T-cell (primary cell): Measurements from ENCODE around the gene C14orf132. TPM values are rescaled to one million over a fixed set of nuclear protein-coding genes. Genes with fewer than 3 reads are reported as not detected.

Experiments used
- ATAC-seq, 4 experiments: fragments of 200-7000 bp in 3 of 4; fragments of 150-1000 bp in 1 of 4; cut with Tn5 transposase; replicated peaks in 1 of 4; 1 replicate in 3 of 4; 2 replicates in 1 of 4; pipeline ENCODE4 v1.10.0; 2021; ENCODE audit warnings: moderate library complexity in 3 of 4, mild to moderate bottlenecking in 2 of 4, moderate number of reproducible peaks in 1 of 4
- CTCF ChIA-PET, 2 donors: fragments of 300-600 bp; sonication (Branson Sonifier 250); formaldehyde crosslinking; loops; one replicate each; lab custom pipeline; 2022; ENCODE audit warnings: antibody characterized with exemption in 2 of 2; lab: Charles Lee
- POLR2A ChIA-PET, 2 donors: fragments of 300-600 bp; sonication (Branson Sonifier 250); formaldehyde crosslinking; loops; one replicate each; lab custom pipeline; 2022; ENCODE audit warnings: antibody characterized with exemption in 2 of 2; lab: Charles Lee
- DNase-seq, 35 experiments: peaks; one replicate each; pipeline versions ENCODE4 v3.0.0 to v3.0.0-alpha.2; 2013 to 2023
- H3K27ac ChIP-seq: one replicate; pipeline ENCODE4 v1.5.1; 2013; ENCODE audit warnings: low read length
- H3K27me3 ChIP-seq, 2 experiments: replicated peaks in 1 of 2; 1 replicate in 1 of 2; 2 replicates in 1 of 2; pipeline versions ENCODE4 v1.6.1 to v1.7.0; 2013; ENCODE audit warnings: low read length in 1 of 2, mixed read lengths in 1 of 2; ENCODE audit not compliant: control insufficient read depth in 2 of 2, insufficient read depth in 2 of 2; ENCODE audit errors: extremely low read depth in 1 of 2
- H3K36me3 ChIP-seq, 2 donors: 1 replicate in 1 of 2; 2 replicates in 1 of 2; pipeline versions ENCODE4 v1.6.1 to v1.7.0; 2013; ENCODE audit warnings: low read length in 1 of 2; ENCODE audit not compliant: control insufficient read depth in 2 of 2, insufficient read depth in 1 of 2; ENCODE audit errors: extremely low read depth in 1 of 2
- H3K4me1 ChIP-seq, 2 experiments: 1 replicate in 1 of 2; 2 replicates in 1 of 2; pipeline versions ENCODE4 v1.6.1 to v1.7.0; 2013; ENCODE audit warnings: low read length in 2 of 2, mixed read lengths in 1 of 2; ENCODE audit not compliant: insufficient read depth in 2 of 2, control insufficient read depth in 1 of 2; ENCODE audit errors: extremely low read depth in 1 of 2
- H3K4me3 ChIP-seq, 2 donors: 1 replicate in 1 of 2; 2 replicates in 1 of 2; pipeline versions ENCODE4 v1.5.1 to v1.7.0; 2013; ENCODE audit warnings: mild to moderate bottlenecking in 2 of 2, low read length in 1 of 2, moderate library complexity in 1 of 2; ENCODE audit not compliant: control insufficient read depth in 1 of 2; ENCODE audit errors: extremely low read depth in 1 of 2
- H3K9me3 ChIP-seq: 2 replicates; pipeline ENCODE4 v1.7.0; 2013
- H3K27ac Mint-ChIP-seq, 2 donors: one replicate each; pipeline ENCODE4 v1.8.0; 2020 to 2021; ENCODE audit warnings: mild to moderate bottlenecking in 2 of 2, mixed read lengths in 2 of 2
- H3K27me3 Mint-ChIP-seq, 2 donors: one replicate each; pipeline ENCODE4 v1.8.0; 2021 to 2022; ENCODE audit warnings: mixed read lengths in 2 of 2
- H3K36me3 Mint-ChIP-seq: one replicate; pipeline ENCODE4 v1.8.0; 2021; ENCODE audit warnings: mixed read lengths
- H3K4me1 Mint-ChIP-seq, 3 donors: one replicate each; pipeline ENCODE4 v1.8.0; 2020 to 2022; ENCODE audit warnings: mixed read lengths in 3 of 3, mild to moderate bottlenecking in 1 of 3
- H3K4me3 Mint-ChIP-seq, 3 donors: one replicate each; pipeline ENCODE4 v1.8.0; 2020 to 2022; ENCODE audit warnings: mild to moderate bottlenecking in 3 of 3, mixed read lengths in 3 of 3, moderate library complexity in 3 of 3
- H3K9me3 Mint-ChIP-seq, 3 donors: one replicate each; pipeline ENCODE4 v1.8.0; 2020 to 2022; ENCODE audit warnings: mixed read lengths in 3 of 3
- WGBS: methylation state at CpG from one replicate; pipeline ENCODE4 v1.1.5; 2013; ENCODE audit warnings: missing lambda C conversion rate; ENCODE audit not compliant: insufficient coverage; 5-methylcytosine and 5-hydroxymethylcytosine counted together
- total RNA-seq, 35 experiments: library from RNA in 6 of 35; stranded (reverse) in 6 of 35; fragments of 120-200 nt in 1 of 35; gene quantifications; one replicate each; pipeline versions ENCODE4 v1.2.1 to v1.2.4 and lab custom pipeline; 2013 to 2026

Gene C14orf132
- total RNA-seq, 5 donors from 2014 or later (not counting 1 experiment from before 2014, with no cell fraction given): 3.5 to 8.4 (median 5.2) TPM

DNA sequence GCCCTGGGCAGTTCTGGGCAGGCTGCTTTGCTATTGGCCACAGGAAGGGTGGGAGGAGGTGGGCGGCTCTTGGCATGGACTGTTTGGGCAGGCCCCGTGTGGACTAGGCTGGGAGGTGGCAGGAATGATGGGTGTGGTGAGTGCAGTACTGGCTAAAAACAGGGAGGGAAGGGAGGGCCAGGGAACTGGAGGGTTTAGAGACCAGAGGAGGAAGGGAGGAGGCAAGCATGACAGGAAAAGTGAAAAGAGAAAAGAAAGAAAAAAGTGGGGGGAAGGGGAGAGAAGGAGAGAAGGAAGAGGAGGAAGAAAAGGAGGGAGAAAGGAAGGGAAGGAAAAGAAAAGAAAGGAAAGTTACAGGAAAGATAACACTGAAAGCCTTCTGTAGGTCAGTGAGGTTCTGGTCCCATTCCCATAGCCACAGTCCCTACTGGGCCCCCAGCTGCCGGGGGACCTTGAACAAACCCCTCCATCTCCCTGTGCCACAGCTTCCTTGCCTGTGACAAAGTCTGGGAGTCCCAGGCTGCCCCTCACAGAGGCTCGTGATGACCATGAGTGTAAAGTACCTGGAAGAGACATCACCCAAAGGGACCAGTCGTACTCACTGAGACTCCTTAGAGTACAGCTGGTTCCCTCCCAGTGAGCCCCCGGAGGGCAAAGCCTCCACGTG is 1.1 kb upstream of the C14orf132 start:
- Mint-ChIP-seq H3K36me3 (no peaks in the 10 kb centered on the region), H3K4me3 (peak overlapping the region; percentile 73 to 81 (median 77)), H3K9me3 (no peaks in the 10 kb centered on the region), H3K27ac (no peak overlapping the region), H3K4me1 (peaks cover 24 to 39% (median 27%) of the 10 kb centered on the region in 3 donors), H3K27me3 (peaks cover 43 to 52% of the 10 kb centered on the region in 2 donors)
- WGBS: 37% methylated on average over 6 of the region's 7 CpGs
- H3K36me3 ChIP-seq: no peaks in the 10 kb centered on the region
- ATAC-seq (peak in 1 of 4 experiments; percentile 4), DNase-seq (no peak)
- no peak overlapping the region for H3K4me3 ChIP-seq
- H3K27ac ChIP-seq: no peak overlapping the region
- ChIA-PET POLR2A (no interaction called here), CTCF (no interaction called here)
- peaks cover 22 to 48% of the 10 kb centered on the region in 2 experiments for H3K27me3 ChIP-seq
- no peaks in the 10 kb centered on the region for H3K9me3 ChIP-seq
- H3K4me1 ChIP-seq: peaks cover 0 to 15% of the 10 kb centered on the region in 2 experiments

DNA sequence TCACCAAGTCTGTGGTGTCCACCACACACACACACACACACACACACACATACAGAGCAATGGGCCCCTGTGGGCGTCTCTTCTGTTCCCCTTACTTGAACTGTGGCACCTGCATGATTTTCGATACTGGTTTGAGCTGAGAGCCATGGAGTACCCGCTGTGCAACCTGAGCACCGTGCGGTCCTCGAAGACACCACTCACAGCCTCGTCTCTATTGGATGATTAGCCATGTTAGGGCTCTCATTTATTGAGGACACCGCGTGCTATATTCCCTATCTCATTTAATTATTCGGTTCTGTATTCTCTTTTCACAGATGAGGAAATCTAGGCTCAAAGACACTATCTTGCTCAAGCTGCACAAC is 623 bp upstream of the C14orf132 start:
- POLR2A ChIA-PET: no interaction called here
- Histone ChIP-seq H3K27me3 (peaks cover 22 to 52% of the 10 kb centered on the region in 2 experiments), H3K9me3 (no peaks in the 10 kb centered on the region), H3K4me1 (peaks cover 0 to 15% of the 10 kb centered on the region in 2 experiments), H3K36me3 (no peaks in the 10 kb centered on the region), H3K4me3 (peak overlapping the region in 1 of 2 donors; percentile 37), H3K27ac (no peak overlapping the region)
- H3K27ac Mint-ChIP-seq: no peak overlapping the region
- no peaks in the 10 kb centered on the region for H3K36me3 Mint-ChIP-seq
- CTCF ChIA-PET: no interaction called here
- ATAC-seq: peak in 2 of 4 experiments; percentile 8 to 26
- H3K9me3 Mint-ChIP-seq: no peaks in the 10 kb centered on the region
- 48% methylated on average over 9 of the region's 10 CpGs for WGBS
- peak overlapping the region; percentile 73 to 81 (median 77) for H3K4me3 Mint-ChIP-seq
- H3K4me1 Mint-ChIP-seq: peaks cover 24 to 39% (median 27%) of the 10 kb centered on the region in 3 donors
- peak in 1 of 35 experiments; percentile 13 for DNase-seq
- H3K27me3 Mint-ChIP-seq: peaks cover 43 to 52% of the 10 kb centered on the region in 2 donors

DNA sequence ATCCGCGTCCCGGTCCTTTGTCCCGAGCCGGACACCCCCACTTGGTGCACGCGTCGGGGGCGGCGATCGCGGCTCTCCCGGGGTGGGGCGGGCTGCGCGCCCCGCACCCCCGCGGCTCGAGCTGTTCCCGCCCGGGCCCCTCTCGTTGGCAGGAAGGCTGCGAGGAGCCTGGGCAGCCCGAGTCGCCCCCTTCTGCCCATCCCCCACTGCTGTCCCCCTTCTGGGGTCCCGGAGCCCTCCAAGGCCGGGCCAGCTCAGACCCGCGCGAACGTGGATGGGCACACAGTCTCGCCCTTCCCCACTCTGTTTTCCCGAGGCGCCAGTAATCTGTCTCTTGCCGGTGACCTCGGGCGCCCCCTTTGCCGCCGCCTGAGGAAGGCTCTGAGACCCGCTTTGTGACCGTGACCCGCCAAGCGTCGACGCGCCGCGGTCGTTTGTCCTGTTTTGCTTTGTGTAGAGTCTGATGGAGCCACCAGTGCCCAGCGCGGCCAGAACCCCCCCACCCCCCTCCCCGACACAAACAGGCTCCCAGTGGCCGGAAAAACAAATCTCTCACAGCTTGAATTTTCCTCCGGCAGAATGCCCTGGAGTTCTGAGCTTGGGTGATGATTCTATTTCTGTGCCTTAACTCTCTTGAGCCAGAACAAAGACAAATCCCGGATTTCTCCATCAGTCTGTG is 610 bp downstream of the C14orf132 start:
- CTCF ChIA-PET: no interaction called here
- Mint-ChIP-seq H3K27me3 (peaks cover 45 to 52% of the 10 kb centered on the region in 2 donors), H3K4me1 (peaks cover 24 to 39% (median 27%) of the 10 kb centered on the region in 3 donors), H3K4me3 (peak overlapping the region; percentile 81 to 82 (median 81)), H3K9me3 (no peaks in the 10 kb centered on the region), H3K36me3 (no peaks in the 10 kb centered on the region), H3K27ac (no peak overlapping the region)
- Histone ChIP-seq H3K9me3 (no peaks in the 10 kb centered on the region), H3K27me3 (peaks cover 22 to 60% of the 10 kb centered on the region in 2 experiments), H3K36me3 (no peaks in the 10 kb centered on the region), H3K4me1 (peaks cover 0 to 15% of the 10 kb centered on the region in 2 experiments), H3K4me3 (peak overlapping the region; percentile 37 to 53), H3K27ac (no peak overlapping the region)
- POLR2A ChIA-PET: no interaction called here
- DNase-seq (peak in 10 of 35 experiments; percentile 6 to 34 (median 20)), ATAC-seq (peak; percentile 37 to 58 (median 47))
- WGBS: 2% methylated on average over 50 of the region's 56 CpGs

GRCh38 chr14:96040828-96041371 is 1.7 kb downstream of the C14orf132 start:
- Mint-ChIP-seq H3K27me3 (peaks cover 51 to 56% of the 10 kb centered on the region in 2 donors), H3K4me1 (peaks cover 21 to 35% (median 24%) of the 10 kb centered on the region in 3 donors), H3K4me3 (peak overlapping the region; percentile 50 to 81 (median 81)), H3K9me3 (no peaks in the 10 kb centered on the region), H3K27ac (no peak overlapping the region), H3K36me3 (peaks cover 4% of the 10 kb centered on the region)
- Histone ChIP-seq H3K9me3 (no peaks in the 10 kb centered on the region), H3K36me3 (no peaks in the 10 kb centered on the region), H3K4me3 (no peak overlapping the region), H3K27me3 (peaks cover 18 to 67% of the 10 kb centered on the region in 2 experiments), H3K4me1 (peaks cover 0 to 15% of the 10 kb centered on the region in 2 experiments), H3K27ac (no peak overlapping the region)
- WGBS: 68% methylated on average over 6 of the region's 9 CpGs
- no peak for ATAC-seq
- POLR2A ChIA-PET: interaction anchor here in 1 of 2 donors (0.6 kb wide), 1 partner anchor 1991 kb away, joined by 4 read pairs; no protein-coding TSS in a partner anchor
- CTCF ChIA-PET: no interaction called here
- no peak for DNase-seq

DNA sequence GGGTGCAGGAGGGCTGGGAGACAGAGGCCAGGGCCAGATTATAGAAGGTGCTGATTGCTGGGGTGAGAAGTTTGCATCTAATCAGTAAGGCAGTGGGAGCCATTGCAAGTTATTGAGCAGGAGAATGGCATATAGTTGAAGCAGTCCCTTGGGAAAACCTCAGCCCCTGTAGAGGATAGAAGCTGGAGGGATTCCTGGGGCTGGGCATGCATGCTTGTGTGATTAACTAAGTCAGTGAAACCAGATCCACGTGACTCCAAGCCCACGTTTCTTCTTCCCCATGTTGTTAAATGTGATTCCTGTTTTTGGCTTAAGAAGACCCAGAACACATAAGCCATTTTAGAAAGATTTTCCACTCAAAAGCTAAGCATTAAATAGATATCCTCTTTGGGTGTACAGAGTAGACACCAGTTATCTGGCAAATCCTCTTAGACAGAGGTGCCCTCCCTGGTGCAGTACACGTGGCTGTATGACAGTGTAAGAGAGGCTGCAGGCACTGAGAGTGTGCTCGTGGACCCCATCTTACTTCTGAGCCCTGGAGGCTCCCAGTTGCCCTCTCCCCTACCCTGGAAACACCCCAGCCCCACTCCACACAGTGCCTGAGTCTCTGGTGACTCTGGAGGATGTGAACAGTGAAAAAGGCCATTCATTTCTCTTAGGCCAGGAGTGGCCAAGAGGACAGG is 3.2 kb downstream of the C14orf132 start:
- no peak for ATAC-seq
- WGBS: 33% methylated on average over 1 of the region's 4 CpGs
- H3K4me1 Mint-ChIP-seq: peaks cover 20 to 26% (median 21%) of the 10 kb centered on the region in 3 donors
- Histone ChIP-seq H3K27ac (no peak overlapping the region), H3K9me3 (no peaks in the 10 kb centered on the region), H3K4me3 (no peak overlapping the region), H3K27me3 (peaks cover 16 to 68% of the 10 kb centered on the region in 2 experiments), H3K36me3 (no peaks in the 10 kb centered on the region), H3K4me1 (peaks cover 0 to 15% of the 10 kb centered on the region in 2 experiments)
- H3K4me3 Mint-ChIP-seq: no peak overlapping the region
- CTCF ChIA-PET: no interaction called here
- no peaks in the 10 kb centered on the region for H3K9me3 Mint-ChIP-seq
- no peak overlapping the region for H3K27ac Mint-ChIP-seq
- peaks cover 46 to 48% of the 10 kb centered on the region in 2 donors for H3K27me3 Mint-ChIP-seq
- no peak for DNase-seq
- peaks cover 4% of the 10 kb centered on the region for H3K36me3 Mint-ChIP-seq
- POLR2A ChIA-PET: no interaction called here

DNA sequence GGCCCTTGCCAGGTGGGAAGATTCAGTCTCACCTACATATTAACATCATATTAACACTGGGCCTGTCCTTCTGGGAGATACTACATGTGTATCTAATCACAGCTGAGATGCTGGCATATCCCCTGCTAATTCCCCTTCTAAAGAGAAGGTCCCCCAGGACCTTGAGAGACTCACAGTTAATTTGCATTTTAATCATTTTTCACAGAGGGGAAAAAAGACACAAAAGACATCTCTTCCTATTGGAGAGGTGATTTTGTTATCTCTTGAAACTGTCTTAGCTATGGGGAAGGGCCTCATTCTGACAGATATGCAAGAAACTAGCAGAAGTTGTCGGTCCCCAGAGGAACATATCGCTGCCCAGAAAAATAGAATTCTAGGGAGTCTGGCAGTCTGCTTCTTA is 7.5 kb downstream of the C14orf132 start:
- Histone ChIP-seq H3K9me3 (no peaks in the 10 kb centered on the region), H3K27me3 (peaks cover under 1 to 42% of the 10 kb centered on the region in 2 experiments), H3K4me3 (no peak overlapping the region), H3K4me1 (no peaks in the 10 kb centered on the region), H3K27ac (no peak overlapping the region), H3K36me3 (no peaks in the 10 kb centered on the region)
- CTCF ChIA-PET: no interaction called here
- H3K4me1 Mint-ChIP-seq: peaks cover 0 to 8% (median 1%) of the 10 kb centered on the region in 3 donors
- WGBS: no CpG with 5 or more reads among the region's 2 CpGs
- ATAC-seq: no peak
- H3K36me3 Mint-ChIP-seq: peaks cover 4% of the 10 kb centered on the region
- no peak overlapping the region for H3K27ac Mint-ChIP-seq
- POLR2A ChIA-PET: no interaction called here
- DNase-seq: no peak
- no peaks in the 10 kb centered on the region for H3K9me3 Mint-ChIP-seq
- H3K27me3 Mint-ChIP-seq: peaks cover 19 to 29% of the 10 kb centered on the region in 2 donors
- H3K4me3 Mint-ChIP-seq: no peak overlapping the region
